Measurements from ENCODE around the gene SCAF4.

GRCh38 chr21:31678478-31678877 lies 53.4 kb downstream of the SCAF4 start:
- TF ChIP-seq CTCF (IDR thresholded peaks at IDR 0.05 in 8 of 11, conservative IDR thresholded peaks at IDR 0.05 in 3 of 11) (no peak), POLR2A (IDR thresholded peaks at IDR 0.05) (no peak)
